SK-N-SH (cell line): ENCODE measurements around the gene ADGRG3. TPM values are rescaled to one million over a fixed set of nuclear protein-coding genes. Genes with fewer than 3 reads are reported as not detected.

Source experiments
- CTCF ChIA-PET: fragments of 300-600, 350-600 bp; formaldehyde crosslinking; extraction: SDS; loops from one replicate; lab custom pipeline; 2021; lab: Yijun Ruan, JAX
- POLR2A ChIA-PET: fragments of 350-600 bp; sonication (Branson Sonifier 250); formaldehyde crosslinking; extraction: SDS; loops from one replicate; lab custom pipeline; 2020; ENCODE audit warnings: antibody characterized with exemption, inconsistent platforms; lab: Yijun Ruan, JAX
- DNase-seq: peaks from one replicate; pipeline ENCODE4 v3.0.0; 2012
- H2AFZ ChIP-seq: fragments of 200-600 bp; sonication (generic); 2 replicates; pipeline ENCODE4 v1.8.1; 2016; ENCODE audit warnings: antibody characterized with exemption, mild to moderate bottlenecking, low read depth
- H3F3A ChIP-seq: fragments of 200-600 bp; sonication (generic); replicated peaks from 2 replicates; pipeline ENCODE3; 2016; ENCODE audit warnings: antibody characterized with exemption, mild to moderate bottlenecking; ENCODE audit not compliant: insufficient read depth
- H3K27ac ChIP-seq, 2 experiments: fragments of 200-500 bp in 1 of 2; fragments of 200-600 bp in 1 of 2; sonication (Bioruptor generic) in 1 of 2; sonication (generic), shearing (Covaris generic) in 1 of 2; 2 replicates each; pipeline versions ENCODE4 v1.5.1 to v1.6.1; 2014 to 2016; ENCODE audit warnings: low read depth in 2 of 2, inconsistent platforms in 1 of 2, low read length in 1 of 2, mild to moderate bottlenecking in 1 of 2, mixed read lengths in 1 of 2
- H3K27me3 ChIP-seq: fragments of 200-600 bp; sonication (generic), shearing (Covaris generic); 2 replicates; pipeline ENCODE4 v1.6.1; 2016; ENCODE audit warnings: mixed run types; ENCODE audit not compliant: insufficient read depth
- H3K36me3 ChIP-seq, 2 experiments: fragments of 200-500 bp in 1 of 2; fragments of 200-600 bp in 1 of 2; sonication (Bioruptor generic) in 1 of 2; sonication (generic) in 1 of 2; replicated peaks in 1 of 2; 2 replicates each; pipeline versions ENCODE3 to v1.5.1; 2014 to 2016; ENCODE audit warnings: low read length in 1 of 2, mild to moderate bottlenecking in 1 of 2; ENCODE audit not compliant: insufficient read depth in 2 of 2, control insufficient read depth in 1 of 2
- H3K4me1 ChIP-seq, 2 experiments: fragments of 200-500 bp in 1 of 2; fragments of 200-600 bp in 1 of 2; sonication (Bioruptor generic) in 1 of 2; sonication (generic), shearing (Covaris generic) in 1 of 2; 2 replicates each; pipeline versions ENCODE4 v1.5.1 to v1.6.1; 2014 to 2016; ENCODE audit warnings: low read depth in 1 of 2, low read length in 1 of 2, mixed run types in 1 of 2; ENCODE audit not compliant: insufficient read depth in 2 of 2, control insufficient read depth in 1 of 2
- H3K4me2 ChIP-seq: fragments of 200-600 bp; sonication (generic), shearing (Covaris generic); 2 replicates; pipeline ENCODE4 v1.6.1; 2017; ENCODE audit warnings: mixed run types
- H3K4me3 ChIP-seq, 2 experiments: fragments of 200-500 bp in 1 of 2; fragments of 200-600 bp in 1 of 2; sonication (Bioruptor generic) in 1 of 2; sonication (generic), shearing (Covaris generic) in 1 of 2; 2 replicates each; pipeline versions ENCODE4 v1.5.1 to v1.8.1; 2014 to 2016; ENCODE audit warnings: low read depth in 2 of 2, inconsistent platforms in 1 of 2, low read length in 1 of 2, mild to moderate bottlenecking in 1 of 2, mixed read lengths in 1 of 2, moderate library complexity in 1 of 2
- H3K79me2 ChIP-seq: fragments of 200-600 bp; sonication (generic); 2 replicates; pipeline ENCODE4 v1.8.1; 2017; ENCODE audit warnings: mild to moderate bottlenecking; ENCODE audit not compliant: insufficient read depth
- H3K9ac ChIP-seq: fragments of 200-600 bp; sonication (generic); 2 replicates; pipeline ENCODE4 v1.6.1; 2017; ENCODE audit warnings: mixed run types
- H3K9me2 ChIP-seq: fragments of 200-600 bp; sonication (generic); 2 replicates; pipeline ENCODE4 v1.6.1; 2017; ENCODE audit warnings: mixed run types
- H3K9me3 ChIP-seq: fragments of 200-600 bp; sonication (generic); 2 replicates; pipeline ENCODE4 v1.6.1; 2017; ENCODE audit warnings: mixed run types, mild to moderate bottlenecking, moderate library complexity
- H4K20me1 ChIP-seq: fragments of 200-600 bp; sonication (generic); 2 replicates; pipeline ENCODE4 v1.6.1; 2017; ENCODE audit warnings: mild to moderate bottlenecking, mixed run types; ENCODE audit not compliant: insufficient read depth
- CTCF ChIP-seq: fragments of 200-600 bp; sonication (generic); IDR thresholded peaks from 2 replicates; pipeline ENCODE4 v1.6.1; 2017; ENCODE audit warnings: antibody characterized with exemption, mild to moderate bottlenecking, moderate library complexity
- EP300 ChIP-seq, 2 experiments: IDR thresholded peaks; 2 replicates each; pipeline versions ENCODE4 v1.4.0 to v1.6.1; 2012; ENCODE audit warnings: borderline replicate concordance in 1 of 2, low read depth in 1 of 2, low read length in 1 of 2
- EZH2phosphoT487 ChIP-seq: fragments of 200-600 bp; sonication (generic); IDR thresholded peaks from 2 replicates; pipeline ENCODE4 v1.6.1; 2017; ENCODE audit warnings: low read depth, mixed run types, mild to moderate bottlenecking, antibody characterized with exemption, moderate library complexity, borderline replicate concordance
- FOSL2 ChIP-seq: IDR thresholded peaks from 2 replicates; pipeline ENCODE4 v1.4.0; 2012; ENCODE audit warnings: low read depth, mild to moderate bottlenecking, moderate library complexity, borderline replicate concordance
- FOXJ3 ChIP-seq: sonication (generic); formaldehyde crosslinking; IDR thresholded peaks from 2 replicates; pipeline ENCODE4 v1.5.1; 2020; ENCODE audit warnings: mild to moderate bottlenecking, missing genetic modification reagents
- GABPA ChIP-seq: IDR thresholded peaks from 2 replicates; pipeline ENCODE4 v1.4.0; 2012; ENCODE audit warnings: low read depth, mild to moderate bottlenecking
- GATA2 ChIP-seq: sonication (generic); formaldehyde crosslinking; IDR thresholded peaks from 2 replicates; pipeline ENCODE4 v1.5.0; 2020; ENCODE audit warnings: mild to moderate bottlenecking, missing genetic modification reagents
- JUND ChIP-seq: IDR thresholded peaks from 2 replicates; pipeline ENCODE4 v1.4.0; 2012
- MEF2A ChIP-seq: IDR thresholded peaks from 2 replicates; pipeline ENCODE4 v1.4.0; 2012; ENCODE audit warnings: low read depth, borderline replicate concordance
- NFIC ChIP-seq: IDR thresholded peaks from 2 replicates; pipeline ENCODE4 v1.4.0; 2012; ENCODE audit warnings: borderline replicate concordance
- RAD21 ChIP-seq: IDR thresholded peaks from 2 replicates; pipeline ENCODE4 v1.6.1; 2012; ENCODE audit warnings: mild to moderate bottlenecking, low read length
- RFX5 ChIP-seq: IDR thresholded peaks from 2 replicates; pipeline ENCODE4 v1.6.1; 2012; ENCODE audit warnings: mild to moderate bottlenecking, improper control_type of control experiment, low read length
- RXRA ChIP-seq: IDR thresholded peaks from 2 replicates; pipeline ENCODE4 v1.4.0; 2012; ENCODE audit warnings: low read depth, mild to moderate bottlenecking, borderline replicate concordance
- SIN3A ChIP-seq: IDR thresholded peaks from 2 replicates; pipeline ENCODE4 v1.6.1; 2012; ENCODE audit warnings: low read depth, mild to moderate bottlenecking, low read length, moderate library complexity, borderline replicate concordance
- TAF1 ChIP-seq: IDR thresholded peaks from 2 replicates; pipeline ENCODE4 v1.6.1; 2012; ENCODE audit warnings: low read depth, mild to moderate bottlenecking, low read length, moderate library complexity, borderline replicate concordance
- TEAD4 ChIP-seq: IDR thresholded peaks from 2 replicates; pipeline ENCODE4 v1.4.0; 2012; ENCODE audit warnings: mild to moderate bottlenecking, borderline replicate concordance; ENCODE audit not compliant: insufficient read depth
- USF2 ChIP-seq: fragments of 150-350 bp; IDR thresholded peaks from 2 replicates; pipeline ENCODE4 v1.6.1; 2017; ENCODE audit warnings: antibody characterized with exemption, low read length, low read depth, borderline replicate concordance
- ZBTB33 ChIP-seq: IDR thresholded peaks from 2 replicates; pipeline ENCODE4 v1.4.0; 2012; ENCODE audit warnings: low read depth, borderline replicate concordance
- WGBS: methylation state at CpG from one replicate; pipeline ENCODE4 v1.1.6; 2017; ENCODE audit warnings: low lambda C conversion rate; 5-methylcytosine and 5-hydroxymethylcytosine counted together
- polyA plus RNA-seq, 3 experiments: library from polyadenylated mRNA; depleted of rRNA; stranded (reverse); fragments of >200 nt; gene quantifications; 2 replicates each; pipeline ENCODE4 v1.2.3, GENCODE V29; 2012
- TF ChIP-seq, protein P1 (sequence below): fragments of 150-350 bp; IDR thresholded peaks from 2 replicates; pipeline ENCODE4 v1.6.1; 2016; ENCODE audit warnings: mild to moderate bottlenecking, low read depth, low read length
- TF ChIP-seq, protein P2 (sequence below): IDR thresholded peaks from 2 replicates; pipeline ENCODE4 v1.4.0; 2012; ENCODE audit warnings: low read depth
- TF ChIP-seq, protein P3 (sequence below): IDR thresholded peaks from 2 replicates; pipeline ENCODE4 v1.4.0; 2012; ENCODE audit warnings: low read depth, borderline replicate concordance

Gene ADGRG3
- polyA plus RNA-seq, 1 of the 3 experiments (the other 2 are of a cell fraction), result not detected

DNA sequence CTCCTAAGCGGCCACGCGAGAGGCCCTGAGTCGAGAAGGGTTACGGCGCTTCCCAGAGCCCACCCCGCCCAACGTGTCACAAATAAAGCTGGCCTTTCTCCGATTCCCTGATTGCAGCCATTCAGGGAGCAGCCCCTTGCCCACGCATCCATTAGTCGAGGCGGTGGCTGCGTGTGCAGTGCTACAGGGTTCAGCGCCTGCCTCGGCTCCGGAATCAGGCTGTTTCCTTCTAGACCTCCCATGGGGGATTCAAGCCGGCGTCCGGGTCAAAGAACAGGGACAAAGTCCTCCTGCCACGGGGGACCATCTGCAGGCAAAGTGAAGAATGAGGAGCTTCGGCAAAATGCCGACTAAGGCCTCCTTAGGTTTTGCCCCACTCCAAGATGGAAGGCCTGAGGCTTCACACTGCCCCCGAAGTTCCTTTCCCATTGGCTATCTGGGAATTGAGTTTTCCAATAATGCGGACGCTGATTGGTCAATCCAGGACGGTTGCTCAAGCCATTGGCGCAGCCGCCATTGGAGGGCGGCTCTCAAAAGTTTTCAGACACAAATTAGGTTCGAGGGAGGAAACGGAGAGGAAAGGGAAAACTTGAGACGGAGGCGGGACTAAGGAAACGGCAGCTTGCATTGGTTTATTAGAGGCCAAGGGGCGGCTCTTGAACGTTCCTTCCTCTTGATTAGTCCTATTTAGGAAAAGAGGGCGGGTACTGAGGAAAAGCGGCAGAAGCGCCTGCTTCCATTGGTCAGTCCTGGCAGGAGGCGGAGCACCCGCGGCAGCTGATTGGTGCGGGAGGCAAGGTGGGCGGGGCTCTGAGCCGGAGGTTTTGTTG is 67.0 kb downstream of the ADGRG3 start:
- no peaks in the 10 kb centered on the region for H3K27me3 ChIP-seq
- H4K20me1 ChIP-seq, result no peaks in the 10 kb centered on the region
- peak overlapping the region; percentile 98 for H3K4me2 ChIP-seq
- no peaks in the 10 kb centered on the region for H3K9me3 ChIP-seq
- peak; percentile 98 for DNase-seq
- H3K4me3 ChIP-seq, result peak overlapping the region; percentile 61 to 83
- ChIA-PET POLR2A (interaction anchor here (0.6 to 1.0 kb wide), 7 partner anchors 9 to 394 kb away, joined by 3 to 6 read pairs (median 3); partner anchors contain the start of gene CFAP20), CTCF (interaction anchor here (0.9 to 4.0 kb wide), 9 partner anchors 23 to 265 kb away, joined by 3 to 16 read pairs (median 3); no protein-coding TSS in a partner anchor)
- peaks cover 0 to 7% of the 10 kb centered on the region in 2 experiments for H3K36me3 ChIP-seq
- peak overlapping the region; percentile 81; the same call in 1 of the 2 replicates for H2AFZ ChIP-seq
- H3K9me2 ChIP-seq, result no peaks in the 10 kb centered on the region
- WGBS, result 1% methylated on average over 28 of the region's 45 CpGs
- H3K9ac ChIP-seq, result peak overlapping the region; percentile 95
- H3F3A ChIP-seq, result peaks cover 5% of the 10 kb centered on the region
- H3K27ac ChIP-seq, result peak overlapping the region; percentile 72 to 85
- peaks cover 9 to 15% of the 10 kb centered on the region in 2 experiments; a peak in 2 of 4 replicates for H3K4me1 ChIP-seq
- H3K79me2 ChIP-seq, result peaks cover 23% of the 10 kb centered on the region; the same call in 1 of the 2 replicates
- TF ChIP-seq MEF2A (no peak), GATA2 (CRISPR knock-in tag) (no peak), EP300 (IDR thresholded peaks at IDR 0.05; ENCODE audit: borderline replicate concordance in 1 of 2, low read depth in 1 of 2, low read length in 1 of 2) (no peak), EZH2phosphoT487 (no peak), FOXJ3 (CRISPR knock-in tag) (no peak), TAF1 (peak; percentile 52; the same call in 1 of the 2 replicates), RAD21 (no peak), SIN3A (no peak), RFX5 (peak; percentile 55; the same call in 1 of the 2 replicates), ZBTB33 (no peak), GABPA (peak; percentile 78), RXRA (no peak), JUND (no peak), CTCF (no peak), NFIC (no peak; the same call in 1 of the 2 replicates), USF2 (no peak), FOSL2 (no peak), TEAD4 (no peak)
- TF ChIP-seq, protein P1, sequence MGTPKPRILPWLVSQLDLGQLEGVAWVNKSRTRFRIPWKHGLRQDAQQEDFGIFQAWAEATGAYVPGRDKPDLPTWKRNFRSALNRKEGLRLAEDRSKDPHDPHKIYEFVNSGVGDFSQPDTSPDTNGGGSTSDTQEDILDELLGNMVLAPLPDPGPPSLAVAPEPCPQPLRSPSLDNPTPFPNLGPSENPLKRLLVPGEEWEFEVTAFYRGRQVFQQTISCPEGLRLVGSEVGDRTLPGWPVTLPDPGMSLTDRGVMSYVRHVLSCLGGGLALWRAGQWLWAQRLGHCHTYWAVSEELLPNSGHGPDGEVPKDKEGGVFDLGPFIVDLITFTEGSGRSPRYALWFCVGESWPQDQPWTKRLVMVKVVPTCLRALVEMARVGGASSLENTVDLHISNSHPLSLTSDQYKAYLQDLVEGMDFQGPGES, result peak; percentile 98
- TF ChIP-seq, protein P2, sequence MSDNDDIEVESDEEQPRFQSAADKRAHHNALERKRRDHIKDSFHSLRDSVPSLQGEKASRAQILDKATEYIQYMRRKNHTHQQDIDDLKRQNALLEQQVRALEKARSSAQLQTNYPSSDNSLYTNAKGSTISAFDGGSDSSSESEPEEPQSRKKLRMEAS, result peak; percentile 17
- TF ChIP-seq, protein P3, sequence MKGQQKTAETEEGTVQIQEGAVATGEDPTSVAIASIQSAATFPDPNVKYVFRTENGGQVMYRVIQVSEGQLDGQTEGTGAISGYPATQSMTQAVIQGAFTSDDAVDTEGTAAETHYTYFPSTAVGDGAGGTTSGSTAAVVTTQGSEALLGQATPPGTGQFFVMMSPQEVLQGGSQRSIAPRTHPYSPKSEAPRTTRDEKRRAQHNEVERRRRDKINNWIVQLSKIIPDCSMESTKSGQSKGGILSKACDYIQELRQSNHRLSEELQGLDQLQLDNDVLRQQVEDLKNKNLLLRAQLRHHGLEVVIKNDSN, result no peak
